SIG-M5 treated with dmso at 0.1 percent for 504 hours (cell line): Measurements from ENCODE around the gene OCLN.
"Not testable (repeated sequence)": the region's sequence is repeated elsewhere in the genome, so short reads cannot be mapped to it uniquely, and the experiment has no call there.

Source experiments
- DNase-seq: peaks from one replicate; lab custom pipeline; 2025; ENCODE audit not compliant: unreplicated experiment; lab: John Stamatoyannopoulos, UW

The OCLN gene, protein sequence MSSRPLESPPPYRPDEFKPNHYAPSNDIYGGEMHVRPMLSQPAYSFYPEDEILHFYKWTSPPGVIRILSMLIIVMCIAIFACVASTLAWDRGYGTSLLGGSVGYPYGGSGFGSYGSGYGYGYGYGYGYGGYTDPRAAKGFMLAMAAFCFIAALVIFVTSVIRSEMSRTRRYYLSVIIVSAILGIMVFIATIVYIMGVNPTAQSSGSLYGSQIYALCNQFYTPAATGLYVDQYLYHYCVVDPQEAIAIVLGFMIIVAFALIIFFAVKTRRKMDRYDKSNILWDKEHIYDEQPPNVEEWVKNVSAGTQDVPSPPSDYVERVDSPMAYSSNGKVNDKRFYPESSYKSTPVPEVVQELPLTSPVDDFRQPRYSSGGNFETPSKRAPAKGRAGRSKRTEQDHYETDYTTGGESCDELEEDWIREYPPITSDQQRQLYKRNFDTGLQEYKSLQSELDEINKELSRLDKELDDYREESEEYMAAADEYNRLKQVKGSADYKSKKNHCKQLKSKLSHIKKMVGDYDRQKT

DNA sequence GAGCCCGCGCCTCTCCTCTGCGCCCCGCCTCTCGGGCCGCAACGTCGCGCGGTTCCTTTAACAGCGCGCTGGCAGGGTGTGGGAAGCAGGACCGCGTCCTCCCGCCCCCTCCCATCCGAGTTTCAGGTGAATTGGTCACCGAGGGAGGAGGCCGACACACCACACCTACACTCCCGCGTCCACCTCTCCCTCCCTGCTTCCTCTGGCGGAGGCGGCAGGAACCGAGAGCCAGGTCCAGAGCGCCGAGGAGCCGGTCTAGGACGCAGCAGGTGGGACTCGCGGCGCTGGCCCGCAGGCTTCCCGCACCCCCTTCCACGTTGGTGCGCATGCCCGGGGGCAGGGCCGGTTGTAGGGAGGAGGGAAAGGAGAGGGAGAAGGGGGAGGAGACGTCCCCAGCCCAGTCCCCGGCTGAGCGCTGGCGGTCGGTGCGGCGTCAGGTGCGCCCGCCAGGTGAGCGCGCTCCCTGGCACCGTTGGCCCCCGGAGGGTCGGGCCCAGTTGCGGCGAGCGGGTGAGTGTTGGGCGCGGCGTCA lies at the start of gene OCLN:
Gene OCLN, plus strand, starts transcription at position 400 of the 532 bp plus-strand sequence. CDS start 11,455 bp downstream, outside the sequence.
- DNase-seq, result peak; percentile 60

DNA sequence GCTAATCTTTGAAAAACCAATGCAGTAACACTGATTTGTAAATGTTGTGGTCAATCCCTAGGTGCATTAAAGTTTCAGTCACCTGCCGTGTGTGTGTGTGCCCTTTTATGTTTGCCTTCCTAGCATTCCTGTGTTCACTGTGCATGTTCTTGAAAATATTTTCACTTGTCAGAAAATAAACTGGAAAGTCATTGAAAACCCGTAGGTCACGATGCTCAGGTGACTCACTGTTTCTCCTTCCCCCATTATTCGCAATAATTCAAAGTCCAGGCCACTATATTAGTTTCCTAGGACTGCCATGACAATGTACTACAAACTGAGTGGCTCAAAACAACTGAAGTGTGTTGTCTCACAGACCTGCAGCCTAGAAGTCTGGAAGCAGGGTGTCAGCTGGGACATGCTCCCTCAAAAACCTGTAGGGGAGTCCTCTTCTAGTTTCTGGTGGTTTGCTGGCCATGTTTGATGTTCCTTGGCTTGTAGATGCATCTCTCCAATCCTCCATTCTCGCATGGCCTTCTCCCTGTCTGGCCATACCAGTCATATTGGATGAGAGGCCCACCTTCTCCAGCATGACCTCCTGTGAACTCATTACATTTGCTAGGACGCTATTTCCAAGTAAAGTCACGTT lies 48.3 kb upstream of the OCLN start:
- no peak for DNase-seq

DNA sequence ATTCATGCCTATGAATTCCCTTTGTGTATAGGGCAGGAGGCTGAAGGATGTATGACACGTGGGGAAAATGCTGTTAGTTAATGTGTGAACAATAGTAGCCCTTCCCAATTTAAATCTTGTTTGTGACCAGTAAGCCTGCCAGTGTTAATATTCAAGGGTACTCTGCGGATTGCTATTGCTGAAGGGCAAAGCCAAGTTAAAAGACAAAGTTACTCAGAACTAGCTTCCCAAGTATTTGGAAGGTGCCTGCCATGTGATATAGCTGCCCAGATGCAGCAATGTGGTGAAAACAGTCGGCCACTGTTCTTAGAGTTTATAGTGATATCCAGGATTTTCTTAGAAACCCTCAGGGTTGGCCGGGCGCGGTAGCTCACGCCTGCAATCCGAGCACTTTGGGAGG lies 43.1 kb upstream of the OCLN start:
- no peak for DNase-seq

DNA sequence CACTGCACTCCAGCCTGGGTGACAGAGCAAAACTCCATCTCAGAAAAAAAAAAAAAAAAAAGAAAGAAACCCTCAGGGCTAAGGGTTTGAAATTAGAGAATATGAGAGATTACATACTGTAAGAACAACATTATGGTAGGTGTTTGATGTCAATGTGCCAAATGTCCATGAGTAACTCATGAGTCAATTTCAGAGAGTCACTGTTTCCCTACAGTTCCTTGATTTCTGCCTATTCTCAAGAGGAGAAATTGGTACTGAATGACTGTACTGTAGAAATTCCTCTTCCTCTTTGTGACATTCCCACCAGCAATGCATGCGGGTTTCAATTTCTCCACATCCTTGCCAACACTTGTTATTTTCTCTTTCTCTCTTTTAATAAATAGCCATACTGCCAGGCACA lies 42.5 kb upstream of the OCLN start:
- DNase-seq, result no peak

DNA sequence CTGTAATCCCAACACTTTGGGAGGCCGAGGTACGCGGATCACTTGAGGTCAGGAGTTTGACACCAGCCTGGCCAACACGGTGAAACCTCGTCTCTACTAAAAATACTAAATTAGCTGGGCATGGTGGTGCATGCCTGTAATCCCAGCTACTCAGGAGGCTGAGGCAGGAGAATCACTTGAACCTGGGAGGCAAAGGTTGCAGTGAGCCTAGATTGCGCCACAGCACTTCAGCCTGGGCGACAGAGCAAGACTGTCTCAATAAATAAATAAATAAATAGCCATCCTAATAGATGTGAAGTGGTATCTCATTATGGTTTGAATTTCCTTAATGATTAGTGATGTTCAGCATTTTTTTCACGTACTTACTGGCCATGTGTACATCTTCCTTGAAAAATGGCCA lies 42.1 kb upstream of the OCLN start:
- not testable (repeated sequence) for DNase-seq

DNA sequence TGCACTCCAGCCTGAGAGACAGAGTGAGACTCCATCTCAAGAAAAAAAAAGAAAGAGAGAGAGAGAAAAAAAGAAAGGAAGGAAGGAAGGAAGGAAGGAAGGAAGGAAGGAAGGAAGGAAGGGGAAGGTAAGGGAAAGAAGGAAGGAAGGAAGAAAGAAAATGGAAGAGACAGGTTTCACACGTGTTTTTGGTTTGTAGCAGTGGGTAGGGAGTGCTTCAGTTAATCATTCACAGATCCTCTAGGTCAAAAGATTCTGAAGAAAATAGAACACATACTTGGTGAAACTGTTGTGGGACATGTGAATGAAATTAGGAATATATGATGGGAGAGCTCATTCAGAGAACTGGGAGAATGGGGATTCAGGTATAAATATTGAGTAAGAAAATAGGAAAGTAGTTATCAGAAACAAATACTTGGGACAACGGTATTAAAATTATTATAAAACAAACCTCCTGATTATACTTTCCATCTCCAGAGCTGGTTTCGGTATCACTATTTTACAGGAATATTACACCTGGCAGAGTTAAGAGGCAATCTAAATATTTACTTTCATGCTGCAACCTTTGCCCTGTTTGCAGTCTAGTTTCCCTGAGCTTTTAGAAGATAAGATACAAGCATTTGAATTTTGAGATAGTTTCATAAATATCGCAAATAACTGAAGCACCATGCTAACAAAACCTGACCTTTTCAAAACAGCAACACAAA lies 40.5 kb upstream of the OCLN start:
- no peak for DNase-seq

DNA sequence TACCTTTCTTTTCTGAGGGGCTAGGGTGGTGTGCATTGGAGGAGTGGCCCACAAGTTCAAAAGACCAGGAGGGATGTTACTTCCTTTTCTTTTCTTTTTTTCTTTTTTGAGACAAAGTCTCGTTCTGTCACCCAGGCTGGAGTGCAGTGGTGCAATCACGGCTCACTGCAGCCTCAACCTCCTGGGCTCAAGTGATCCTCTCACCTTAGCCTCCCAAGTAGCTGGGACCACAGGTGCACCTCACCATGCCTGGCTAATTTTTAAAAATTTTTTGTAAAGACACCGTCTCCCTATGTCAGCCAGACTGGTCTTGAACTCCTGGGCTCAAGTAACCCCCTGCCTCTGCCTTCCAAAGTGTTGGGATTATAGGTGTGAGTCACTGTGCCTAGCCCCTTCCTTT lies 39.1 kb upstream of the OCLN start:
- not testable (repeated sequence) for DNase-seq

DNA sequence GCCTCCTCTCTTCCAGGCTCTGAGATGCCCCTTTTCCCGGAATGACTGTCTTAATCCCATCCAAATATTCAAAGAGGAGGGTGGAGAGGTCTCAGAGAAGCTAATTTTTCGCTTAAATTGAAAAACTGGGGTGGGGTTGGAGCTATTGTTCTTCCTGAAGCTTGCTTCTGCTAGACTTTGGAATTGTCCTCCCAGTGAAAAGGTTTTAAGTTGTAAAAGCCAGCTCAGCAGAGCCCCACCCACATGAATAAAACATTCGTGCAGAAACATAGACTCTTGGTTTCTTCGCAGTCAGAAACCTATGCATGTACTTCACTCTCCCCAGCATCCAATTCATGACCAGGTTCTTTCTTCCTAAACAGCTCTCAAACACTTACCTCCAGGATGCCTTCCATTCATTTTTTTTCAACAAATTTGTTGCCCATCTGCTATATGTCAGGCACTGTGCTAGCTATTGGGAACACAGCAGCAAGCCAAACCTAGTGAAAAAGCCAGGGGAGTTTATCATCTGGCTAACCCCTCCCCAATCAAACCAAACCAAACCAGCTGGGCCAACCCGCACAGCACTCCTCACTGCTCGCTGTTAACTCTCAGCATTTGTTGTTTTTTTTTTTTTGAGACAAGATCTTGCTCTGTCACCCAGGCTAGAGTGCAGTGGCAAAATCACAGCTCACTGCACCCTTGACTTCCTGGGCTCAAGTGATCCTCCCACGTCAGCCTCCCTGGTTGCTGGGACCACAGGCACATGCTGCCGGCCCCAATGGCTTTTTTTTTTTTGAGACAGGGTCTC lies 37.9 kb upstream of the OCLN start:
- no peak for DNase-seq

DNA sequence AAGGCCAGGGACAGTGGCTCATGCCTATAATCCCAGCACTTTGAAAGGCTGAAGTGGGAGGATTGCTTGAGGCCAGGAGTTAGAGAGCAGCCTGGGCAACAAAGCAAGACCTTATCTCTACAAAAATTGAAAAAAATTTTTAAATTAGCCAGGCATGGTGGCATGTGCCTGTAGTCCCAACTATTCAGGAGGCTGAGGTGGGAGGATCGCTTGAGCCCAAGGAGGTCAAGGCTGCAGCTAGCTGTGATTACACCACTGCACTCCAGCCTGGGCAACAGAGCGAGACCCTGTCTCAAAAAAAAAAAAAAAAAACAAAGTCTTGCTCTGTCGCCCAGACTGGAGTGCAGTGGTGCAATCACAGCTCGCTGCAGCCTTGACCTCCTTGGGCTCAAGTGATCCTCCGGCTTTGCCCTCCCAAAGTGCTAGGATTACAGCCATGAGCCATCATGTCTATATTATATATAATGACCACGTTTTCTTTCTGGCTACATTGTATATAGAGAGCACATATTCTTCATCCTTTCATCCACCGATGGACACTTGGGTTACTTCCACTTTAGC lies 37.1 kb upstream of the OCLN start:
- DNase-seq, result not testable (repeated sequence)

DNA sequence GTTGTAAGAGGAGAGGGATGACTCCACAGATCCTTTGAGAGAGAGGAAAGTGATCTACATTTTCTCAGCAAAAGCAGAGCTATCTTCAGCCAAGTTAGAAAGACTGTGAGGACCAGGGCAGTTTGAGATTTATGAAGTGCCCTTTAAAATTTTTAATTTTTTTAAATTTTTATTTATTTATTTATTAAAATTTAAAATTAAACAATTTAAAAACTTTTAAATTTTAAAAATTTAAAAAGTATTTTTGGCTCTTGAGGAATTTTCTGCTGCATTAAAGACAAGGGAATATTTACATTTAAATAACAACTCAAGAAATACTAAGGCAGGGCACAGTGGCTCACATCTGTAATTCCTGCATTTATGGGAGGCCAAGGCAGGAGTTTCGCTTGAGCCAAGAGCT lies 30.4 kb upstream of the OCLN start:
- no peak for DNase-seq

DNA sequence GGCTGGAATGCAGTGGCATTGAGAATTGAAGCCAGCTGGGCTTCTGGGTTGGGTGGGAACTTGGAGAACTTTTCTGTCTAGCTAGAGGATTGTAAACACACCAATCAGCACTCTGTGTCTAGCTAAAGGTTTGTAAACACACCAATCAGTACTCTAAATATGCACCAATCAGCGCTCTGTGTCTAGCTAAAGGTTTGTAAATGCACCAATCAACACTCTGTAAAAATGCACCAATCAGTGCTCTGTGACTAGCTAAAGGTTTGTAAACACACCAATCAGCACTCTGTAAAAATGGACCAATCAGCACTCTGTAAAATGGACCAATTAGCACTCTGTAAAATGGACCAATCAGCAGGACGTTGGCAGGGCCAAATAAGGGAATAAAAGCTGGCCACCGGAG lies 26.2 kb upstream of the OCLN start:
- DNase-seq, result not testable (repeated sequence)

DNA sequence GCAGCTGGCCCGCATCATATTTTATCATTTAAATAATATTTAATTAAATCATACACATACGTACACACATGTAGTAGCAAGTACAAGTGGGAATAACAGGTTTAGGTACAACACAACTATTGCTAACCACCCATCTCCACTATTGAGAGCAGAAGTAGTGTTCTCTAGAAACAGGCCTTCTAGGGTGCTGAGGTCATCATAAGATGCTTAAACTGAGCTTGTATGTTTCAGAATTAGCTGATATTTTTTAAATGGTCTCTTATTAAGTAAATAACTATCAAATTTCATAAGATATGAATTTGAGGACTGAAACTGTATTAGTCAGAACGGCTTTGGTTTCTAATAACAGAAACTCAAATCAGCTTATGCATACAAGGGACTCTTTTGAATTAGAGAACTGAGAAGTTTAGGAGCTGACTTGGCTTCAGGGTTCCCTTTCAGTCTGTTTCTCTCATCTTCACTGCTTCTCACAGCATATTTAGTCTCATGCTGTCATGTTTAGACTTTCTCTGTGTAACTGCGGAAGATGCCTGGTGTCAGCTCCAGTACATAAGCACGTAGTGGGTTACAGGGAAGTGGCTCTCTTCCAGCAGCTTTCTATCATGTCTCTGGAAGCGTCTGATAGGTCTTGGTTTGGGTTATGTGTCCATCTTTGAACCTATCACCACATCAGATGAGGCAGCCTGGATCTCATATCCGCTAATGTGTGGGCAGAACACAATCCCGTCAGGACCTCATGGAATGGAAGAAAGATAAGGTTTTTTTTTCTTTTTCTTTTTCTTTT lies 25.0 kb upstream of the OCLN start:
- DNase-seq, result no peak

DNA sequence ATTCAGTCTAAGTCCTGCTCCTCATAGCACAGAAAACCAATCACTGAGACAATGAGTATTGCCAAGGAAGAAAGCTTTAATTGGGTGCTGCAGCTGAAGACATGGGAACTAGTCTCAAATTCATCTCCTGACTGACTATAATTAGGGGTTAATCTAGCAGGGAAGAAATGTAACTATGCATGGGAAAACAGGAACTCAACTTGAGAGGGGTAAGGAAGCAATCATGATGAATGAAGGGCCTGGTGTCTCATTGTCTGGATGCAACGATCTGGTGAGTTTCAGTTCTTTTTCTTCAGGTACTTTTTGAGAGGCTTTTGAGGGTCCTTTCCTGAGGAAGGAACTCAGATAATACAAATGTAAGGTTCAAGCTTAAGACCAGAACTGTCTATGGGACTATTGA lies 24.0 kb upstream of the OCLN start:
- DNase-seq, result no peak

DNA sequence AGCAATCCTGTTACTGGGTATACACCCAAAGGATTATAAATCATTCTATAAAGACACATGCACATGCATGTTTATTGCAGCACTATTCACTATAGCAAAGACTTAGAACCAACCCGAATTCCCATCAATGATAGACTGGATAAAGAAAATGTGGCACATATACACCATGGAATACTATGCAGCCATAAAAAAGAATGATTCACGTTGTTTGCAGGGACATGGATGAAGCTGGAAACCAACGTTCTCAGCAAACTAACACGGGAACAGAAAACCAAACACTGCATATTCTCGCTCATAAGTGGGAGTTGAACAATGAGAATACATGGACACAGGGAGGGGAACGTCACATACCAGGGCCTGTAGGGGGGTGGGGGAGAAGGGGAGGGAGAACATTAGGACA lies 21.1 kb upstream of the OCLN start:
- not testable (repeated sequence) for DNase-seq

DNA sequence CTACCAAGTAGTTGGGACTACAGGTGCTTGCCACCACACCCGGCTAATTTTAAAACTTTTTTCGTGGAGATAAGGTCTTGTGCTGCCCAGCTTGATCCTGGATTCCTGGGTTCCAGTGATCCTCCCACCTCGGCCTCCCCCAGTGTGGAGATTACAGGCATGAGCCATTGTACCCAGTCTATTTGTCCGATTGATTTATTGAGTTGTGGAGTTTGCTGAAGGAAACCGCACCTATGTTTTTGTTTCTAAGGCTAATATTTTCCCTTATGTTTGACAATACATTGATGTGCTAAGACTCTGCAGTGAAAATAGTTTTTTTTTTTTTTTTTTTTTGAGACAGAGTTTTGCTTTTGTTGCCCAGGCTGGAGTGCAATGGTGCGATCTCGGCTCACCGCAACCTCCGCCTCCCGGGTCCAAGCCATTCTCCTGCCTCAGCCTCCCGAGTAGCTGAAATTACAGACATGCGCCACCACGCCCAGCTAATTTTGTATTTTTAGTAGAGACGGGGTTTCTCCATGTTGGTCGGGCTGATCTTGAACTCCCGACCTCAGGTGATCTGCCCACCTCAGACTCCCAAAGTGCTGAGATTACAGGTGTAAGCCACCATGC lies 20.0 kb upstream of the OCLN start:
- not testable (repeated sequence) for DNase-seq

DNA sequence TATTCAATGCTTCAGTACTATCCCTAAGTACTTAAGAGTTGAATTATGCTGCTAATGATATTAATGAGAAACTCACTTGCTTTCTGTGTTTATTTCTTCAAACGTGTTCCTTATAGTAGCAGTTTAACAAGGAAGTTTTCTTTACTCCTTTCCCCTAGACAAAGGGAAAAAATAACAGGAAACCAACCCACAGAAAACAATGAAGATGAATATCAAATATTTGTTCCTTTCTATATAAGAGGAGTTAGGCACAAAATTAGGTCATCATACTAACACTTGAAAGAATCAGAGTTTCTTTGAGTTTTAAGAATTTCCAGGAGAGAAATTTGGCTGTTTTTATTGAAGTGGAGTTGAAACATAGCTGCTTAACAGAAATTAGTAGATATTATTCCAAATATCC lies 15.4 kb upstream of the OCLN start:
- no peak for DNase-seq

DNA sequence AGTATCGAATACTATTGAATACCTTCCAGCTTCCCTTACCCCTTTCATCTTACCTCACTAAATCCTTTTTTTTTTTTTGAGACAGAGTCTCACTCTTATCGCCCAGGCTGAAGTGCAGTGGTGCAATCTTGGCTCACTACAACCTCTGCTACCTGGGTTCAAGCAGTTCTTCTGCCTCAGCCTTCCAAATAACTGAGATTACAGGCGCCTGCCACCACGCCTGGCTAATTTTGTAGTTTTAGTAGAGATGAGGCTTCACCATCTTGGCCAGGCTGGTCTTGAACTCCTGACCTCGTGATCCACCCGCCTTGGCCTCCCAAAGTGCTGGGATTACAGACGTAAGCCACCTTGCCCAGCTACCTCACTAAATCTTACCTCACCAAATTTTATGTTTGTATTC lies 14.3 kb upstream of the OCLN start:
- DNase-seq, result not testable (repeated sequence)

DNA sequence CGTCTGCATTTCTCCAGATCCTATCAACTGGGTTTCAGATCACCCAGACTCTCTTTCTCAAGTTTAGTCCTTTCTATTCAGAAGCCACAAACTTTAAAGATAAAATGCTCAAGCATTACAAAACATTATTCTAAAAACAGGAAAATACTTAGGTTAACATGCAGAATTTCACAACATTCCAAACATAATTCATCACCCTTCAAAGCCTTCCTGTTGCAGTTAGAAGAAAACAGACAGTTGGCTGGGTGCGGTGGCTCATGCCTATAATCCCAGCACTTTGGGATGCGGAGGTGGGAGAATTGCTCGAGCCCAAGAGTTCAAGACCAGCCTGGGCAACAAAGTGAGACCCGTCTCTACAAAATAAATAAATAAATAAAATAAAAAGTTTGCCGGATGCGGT lies 7.7 kb upstream of the OCLN start:
- peak; percentile 30 for DNase-seq

DNA sequence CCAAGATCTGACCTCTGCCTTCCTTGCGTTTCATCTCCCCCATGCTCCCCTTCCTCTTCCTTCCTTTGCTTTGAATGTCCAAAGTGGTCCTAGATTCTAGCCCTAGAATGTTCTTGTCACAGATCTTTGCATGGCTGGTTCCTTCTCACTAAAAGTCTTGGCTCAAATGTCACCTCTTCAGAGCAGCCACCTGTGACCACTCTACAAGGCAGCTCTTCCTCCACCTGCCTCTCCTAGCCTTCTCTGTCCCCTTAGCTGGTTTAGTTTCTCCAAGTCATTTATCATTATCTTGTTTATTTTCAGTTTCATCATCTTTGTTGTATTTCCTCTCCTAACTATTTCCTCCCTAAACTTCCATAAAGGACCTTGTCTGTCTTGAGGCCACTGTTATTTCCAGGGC lies 7.1 kb upstream of the OCLN start:
- DNase-seq, result no peak
